Esophagus squamous epithelium (tissue), 5 donors: ENCODE results near the gene ARHGAP40. TPM values are rescaled to one million over a fixed set of nuclear protein-coding genes. Genes with fewer than 3 reads are reported as not detected.
A peak's percentile ranks its signal among the peaks of the same experiment; 100 is the strongest.

ENCODE experiments used
- DNase-seq: peaks from one replicate; lab custom pipeline; 2025; lab: John Stamatoyannopoulos, UW
- H3K27ac ChIP-seq, 4 donors: fragments of 200-600 bp; sonication (generic); one replicate each; pipeline ENCODE4 v1.5.1; 2016 to 2019; ENCODE audit warnings: mild to moderate bottlenecking in 1 of 4
- H3K27me3 ChIP-seq, 4 donors: fragments of 200-600 bp; sonication (generic); 1 replicate in 3 of 4; 2 replicates in 1 of 4; pipeline versions ENCODE4 v1.5.1 to v1.6.0; 2017 to 2021; ENCODE audit warnings: antibody characterized with exemption in 1 of 4
- H3K36me3 ChIP-seq, 3 donors: fragments of 200-600 bp; sonication (generic); one replicate each; pipeline ENCODE4 v1.5.1; 2016 to 2019
- H3K4me1 ChIP-seq, 3 donors: fragments of 200-600 bp; sonication (generic); one replicate each; pipeline ENCODE4 v1.5.1; 2017 to 2019
- H3K4me3 ChIP-seq, 4 donors: fragments of 200-600 bp; sonication (generic); 1 replicate in 3 of 4; 2 replicates in 1 of 4; pipeline ENCODE4 v1.5.1; 2016 to 2019; ENCODE audit warnings: mild to moderate bottlenecking in 2 of 4, moderate library complexity in 1 of 4
- H3K9me3 ChIP-seq, 3 donors: fragments of 200-600 bp; sonication (generic); one replicate each; pipeline ENCODE4 v1.5.1; 2016 to 2019
- CTCF ChIP-seq, 6 experiments: fragments of 450-650 bp in 4 of 6; fragments of 200-600 bp in 2 of 6; sonication (generic) in 2 of 6; IDR thresholded peaks; one replicate each; pipeline ENCODE4 v1.5.1; 2016 to 2019; ENCODE audit warnings: antibody characterized with exemption in 6 of 6, mild to moderate bottlenecking in 4 of 6, moderate library complexity in 4 of 6
- POLR2A ChIP-seq, 4 donors: fragments of 450-650 bp; IDR thresholded peaks; one replicate each; pipeline ENCODE4 v1.6.1; 2017; ENCODE audit warnings: antibody characterized with exemption in 4 of 4, mild to moderate bottlenecking in 4 of 4, moderate library complexity in 3 of 4
- WGBS, 2 donors: methylation state at CpG; one replicate each; pipeline ENCODE4 v1.1.5; 2018; 5-methylcytosine and 5-hydroxymethylcytosine counted together
- intact Hi-C: fragments of 100-400 bp; cut with DNase I; formaldehyde crosslinking; loops from one replicate; pipeline ENCODE4 v1.15.0; 2022
- total RNA-seq, 4 donors: library from RNA; depleted of rRNA; stranded (reverse); fragments of >200 nt; gene quantifications; one replicate each; pipeline ENCODE4 v1.1.0, GENCODE V29; 2016
- donor health status: DM: yes; HTN: yes; CAD: no.

The ARHGAP40 gene
- total RNA-seq, 4 donors from 2014 or later, result 4.7 to 14.8 (median 12.4) TPM

- H3K27me3 ChIP-seq, result peaks cover 0 to 65% (median 0%) of the 10 kb centered on the region in 4 donors
- no peak for DNase-seq
- no peaks in the 10 kb centered on the region for H3K36me3 ChIP-seq
- WGBS, 2 donors, result 12 to 44% methylated on average over 3 of the region's 3 CpGs
- intact Hi-C loops, result no loop called here
- no peak for TF ChIP-seq POLR2A (IDR thresholded peaks at IDR 0.05)
- TF ChIP-seq CTCF (IDR thresholded peaks at IDR 0.05), result no peak
- peaks cover 0 to 8% (median 0%) of the 10 kb centered on the region in 3 donors for H3K4me1 ChIP-seq
- peaks cover 0 to 3% (median 0%) of the 10 kb centered on the region in 3 donors for H3K9me3 ChIP-seq
- no peak overlapping the region for H3K4me3 ChIP-seq
- H3K27ac ChIP-seq, result no peak overlapping the region
Measured at GRCh38 chr20:38665094-38665493, 63.5 kb downstream of the ARHGAP40 start.

GRCh38 chr20:38665506-38666285 is 64.1 kb downstream of the ARHGAP40 start:
- Histone ChIP-seq H3K27me3 (peaks cover 0 to 71% (median 0%) of the 10 kb centered on the region in 4 donors), H3K4me1 (peaks cover 0 to 8% (median 0%) of the 10 kb centered on the region in 3 donors), H3K9me3 (peaks cover 0 to 3% (median 0%) of the 10 kb centered on the region in 3 donors), H3K27ac (peak overlapping the region in 3 of 4 donors; percentile 25 to 36 (median 30)), H3K36me3 (no peaks in the 10 kb centered on the region), H3K4me3 (no peak overlapping the region)
- TF ChIP-seq CTCF (IDR thresholded peaks at IDR 0.05), result no peak
- no peak for TF ChIP-seq POLR2A (IDR thresholded peaks at IDR 0.05)
- WGBS, 2 donors, result 50 to 61% methylated on average over 10 to 11 of the region's 11 CpGs
- intact Hi-C loops, result no loop called here
- DNase-seq, result no peak

GRCh38 chr20:38667417-38667956 is 65.9 kb downstream of the ARHGAP40 start:
- Histone ChIP-seq H3K27ac (no peak overlapping the region), H3K9me3 (peaks cover 0 to 3% (median 0%) of the 10 kb centered on the region in 3 donors), H3K27me3 (peaks cover 0 to 89% (median 1%) of the 10 kb centered on the region in 4 donors), H3K4me1 (peaks cover 0 to 8% (median 0%) of the 10 kb centered on the region in 3 donors), H3K4me3 (no peak overlapping the region), H3K36me3 (no peaks in the 10 kb centered on the region)
- 71 to 73% methylated on average over 6 of the region's 6 CpGs for WGBS, 2 donors
- intact Hi-C loops, result no loop called here
- no peak for DNase-seq
- TF ChIP-seq POLR2A (IDR thresholded peaks at IDR 0.05), result no peak
- no peak for TF ChIP-seq CTCF (IDR thresholded peaks at IDR 0.05)

GRCh38 chr20:38669688-38670087 is 68.1 kb downstream of the ARHGAP40 start:
- Histone ChIP-seq H3K27ac (no peak overlapping the region), H3K9me3 (no peaks in the 10 kb centered on the region), H3K36me3 (no peaks in the 10 kb centered on the region), H3K27me3 (peaks cover 0 to 91% (median 1%) of the 10 kb centered on the region in 4 donors), H3K4me1 (peaks cover 7 to 24% (median 11%) of the 10 kb centered on the region in 3 donors), H3K4me3 (no peak overlapping the region)
- TF ChIP-seq CTCF (IDR thresholded peaks at IDR 0.05) (no peak), POLR2A (IDR thresholded peaks at IDR 0.05) (no peak)
- intact Hi-C loops, result no loop called here
- DNase-seq, result no peak

- Histone ChIP-seq H3K27ac (no peak overlapping the region), H3K4me3 (no peak overlapping the region), H3K36me3 (no peaks in the 10 kb centered on the region), H3K9me3 (no peaks in the 10 kb centered on the region), H3K27me3 (peaks cover 0 to 92% (median 1%) of the 10 kb centered on the region in 4 donors), H3K4me1 (peaks cover 7 to 21% (median 11%) of the 10 kb centered on the region in 3 donors)
- TF ChIP-seq POLR2A (IDR thresholded peaks at IDR 0.05) (no peak), CTCF (IDR thresholded peaks at IDR 0.05) (no peak)
- intact Hi-C loops, result no loop called here
- DNase-seq, result no peak
- WGBS, 2 donors, result 60 to 70% methylated on average over 3 of the region's 3 CpGs
Measured at GRCh38 chr20:38670786-38671185, 69.2 kb downstream of the ARHGAP40 start.
